Brain pericyte (primary cell): ENCODE results near the gene ELMO3.

ENCODE experiments used
- DNase-seq: peaks from one replicate; pipeline ENCODE4 v3.0.0-alpha.2; 2012; ENCODE audit warnings: low read depth, low spot score

Gene ELMO3, protein sequence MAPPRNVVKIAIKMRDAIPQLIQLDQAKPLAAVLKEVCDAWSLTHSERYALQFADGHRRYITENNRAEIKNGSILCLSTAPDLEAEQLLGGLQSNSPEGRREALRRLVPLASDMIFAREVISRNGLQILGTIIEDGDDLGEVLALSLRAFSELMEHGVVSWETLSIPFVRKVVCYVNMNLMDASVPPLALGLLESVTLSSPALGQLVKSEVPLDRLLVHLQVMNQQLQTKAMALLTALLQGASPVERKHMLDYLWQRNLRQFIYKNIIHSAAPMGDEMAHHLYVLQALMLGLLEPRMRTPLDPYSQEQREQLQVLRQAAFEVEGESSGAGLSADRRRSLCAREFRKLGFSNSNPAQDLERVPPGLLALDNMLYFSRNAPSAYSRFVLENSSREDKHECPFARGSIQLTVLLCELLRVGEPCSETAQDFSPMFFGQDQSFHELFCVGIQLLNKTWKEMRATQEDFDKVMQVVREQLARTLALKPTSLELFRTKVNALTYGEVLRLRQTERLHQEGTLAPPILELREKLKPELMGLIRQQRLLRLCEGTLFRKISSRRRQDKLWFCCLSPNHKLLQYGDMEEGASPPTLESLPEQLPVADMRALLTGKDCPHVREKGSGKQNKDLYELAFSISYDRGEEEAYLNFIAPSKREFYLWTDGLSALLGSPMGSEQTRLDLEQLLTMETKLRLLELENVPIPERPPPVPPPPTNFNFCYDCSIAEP

DNA sequence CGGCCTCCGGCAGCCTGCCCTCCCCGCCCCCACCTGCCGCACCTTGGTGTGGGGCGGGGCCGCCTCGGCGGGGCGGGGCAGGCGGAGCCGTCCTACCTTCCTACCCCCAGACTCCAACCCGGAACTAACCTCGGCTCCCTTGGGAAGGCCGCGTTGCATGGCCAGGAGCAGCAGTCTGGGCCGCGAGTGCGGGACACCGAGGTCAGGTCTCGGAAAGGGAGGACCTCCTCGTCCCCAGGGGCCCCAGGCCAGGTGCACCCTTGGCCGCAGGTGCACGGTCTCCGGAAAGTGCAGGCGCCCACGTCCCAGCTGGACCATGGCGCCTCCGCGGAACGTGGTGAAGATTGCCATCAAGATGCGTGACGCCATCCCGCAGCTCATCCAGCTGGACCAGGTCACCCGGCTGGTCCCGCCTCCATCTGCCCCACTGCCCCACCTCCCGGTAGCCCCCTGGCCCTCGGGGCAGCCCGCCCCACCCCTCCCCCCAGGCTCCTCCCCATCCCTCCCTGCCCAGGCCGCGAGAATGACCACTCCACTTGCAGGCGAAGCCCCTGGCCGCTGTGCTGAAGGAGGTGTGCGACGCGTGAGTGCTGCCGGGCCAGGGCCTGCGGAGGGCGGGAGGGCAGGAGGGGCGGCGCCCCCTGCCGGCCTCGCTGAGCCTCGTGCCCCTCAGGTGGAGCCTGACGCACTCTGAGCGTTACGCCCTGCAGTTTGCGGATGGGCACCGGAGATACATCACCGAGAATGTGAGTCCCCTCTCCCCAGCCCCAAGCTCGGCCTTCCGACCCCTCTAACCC is at the start of gene ELMO3:
Gene ELMO3 (plus strand): TSS at position 121 of the 797 bp plus-strand sequence. CDS start 196 bp downstream, at position 317.
- DNase-seq, result no peak

DNA sequence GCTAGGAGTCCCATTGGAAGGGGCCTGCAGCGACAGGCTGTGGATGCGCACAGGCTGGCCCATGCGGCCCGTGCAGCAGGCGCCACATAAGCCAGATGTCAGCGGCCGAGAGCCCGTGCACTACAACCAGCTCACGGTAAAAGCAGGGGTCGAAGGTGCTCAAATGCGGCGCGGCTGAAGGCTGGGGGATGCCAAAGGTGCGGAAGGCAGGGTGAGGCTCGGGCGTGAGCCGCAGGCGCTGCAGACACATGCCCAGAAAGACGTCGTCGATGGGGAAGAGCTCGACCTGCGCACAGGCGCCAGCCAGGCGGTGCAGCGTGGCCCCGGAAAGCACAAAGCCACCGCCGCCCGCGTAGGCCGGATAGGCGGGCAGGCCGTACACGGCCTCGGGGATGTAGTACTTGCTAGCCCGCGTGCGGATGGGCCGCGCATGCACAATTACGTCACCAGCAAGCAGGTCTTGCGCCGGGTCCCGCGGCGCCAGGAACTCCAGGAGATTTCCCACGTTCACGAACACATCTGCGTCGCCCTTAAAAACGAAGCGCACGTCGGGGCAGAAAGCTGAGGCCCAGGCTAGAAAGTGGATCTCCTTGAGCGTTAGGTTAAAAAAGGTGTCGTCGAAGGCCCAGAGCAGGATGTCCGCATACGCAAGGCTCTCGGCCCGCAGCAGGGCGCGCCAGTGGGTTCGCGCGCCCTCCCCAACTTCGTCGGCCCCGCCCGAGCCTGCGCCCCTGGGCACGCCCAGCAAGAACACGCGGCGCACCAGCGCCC is 49.5 kb upstream of the ELMO3 start:
- DNase-seq, result no peak

DNA sequence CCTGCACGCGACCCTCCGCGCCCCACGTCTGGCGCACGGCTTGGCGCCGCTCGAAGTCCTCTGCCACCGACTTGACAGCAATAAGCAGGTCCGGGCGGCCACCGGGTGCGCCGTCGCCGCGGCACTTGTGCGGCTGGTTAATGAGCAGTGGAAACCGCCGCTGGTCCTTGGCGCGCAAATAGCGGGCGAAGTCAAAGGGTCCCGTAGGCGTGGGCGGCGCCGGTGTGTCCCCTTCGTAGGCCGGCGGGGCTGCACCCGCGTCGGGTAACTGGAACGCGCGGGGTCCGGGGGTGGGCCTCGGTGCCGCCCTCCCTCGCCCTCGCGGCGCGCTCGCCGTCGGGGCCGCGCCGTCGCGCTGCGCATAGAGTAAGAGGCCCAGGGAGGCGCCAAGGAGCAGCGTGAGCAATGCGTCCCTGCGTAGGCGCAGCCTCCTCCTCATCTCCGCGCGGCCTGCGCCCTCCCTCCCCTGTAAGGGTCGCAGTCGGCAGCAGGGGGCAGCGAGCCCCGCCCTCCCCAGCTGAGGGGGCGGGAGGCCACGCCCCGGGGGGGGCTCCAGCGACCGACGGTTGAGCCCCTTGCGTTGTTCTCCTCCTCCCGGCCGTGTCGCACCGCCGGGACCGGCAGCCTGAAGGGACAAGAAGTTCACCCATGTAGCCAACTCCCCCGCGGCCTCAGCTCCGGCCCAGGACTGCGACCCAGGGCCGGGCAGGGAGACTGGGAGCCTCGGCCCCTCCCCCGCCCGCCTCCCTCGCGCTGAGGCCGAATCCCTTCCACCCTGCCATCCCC is 48.7 kb upstream of the ELMO3 start:
- no peak for DNase-seq

DNA sequence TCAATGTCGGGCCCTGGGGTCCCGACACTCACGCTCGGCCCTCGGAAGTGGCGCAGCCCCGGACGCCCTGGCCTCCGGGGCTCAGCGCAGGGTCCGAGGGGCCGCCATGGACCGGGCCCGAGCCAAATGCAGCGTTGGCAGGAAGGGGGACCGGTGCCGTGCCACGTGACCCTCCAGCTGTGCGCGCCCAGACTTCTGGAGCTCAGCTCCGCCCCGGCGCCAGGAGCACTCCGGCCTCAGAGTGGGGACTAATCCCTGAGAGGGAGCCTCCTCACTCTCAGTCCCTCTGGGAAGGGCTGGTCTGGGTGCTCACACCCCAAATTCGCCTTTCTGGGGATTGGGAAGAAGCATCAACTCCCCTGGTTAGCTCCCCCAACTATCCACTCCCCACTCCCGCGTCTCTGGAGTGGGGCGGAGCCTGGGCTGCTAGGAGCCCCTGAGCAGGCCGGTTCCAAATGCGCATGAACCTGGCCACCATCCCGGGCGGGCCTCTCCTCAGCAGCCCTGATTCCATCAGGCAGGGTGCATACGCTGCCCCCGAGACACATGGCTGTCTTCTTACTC is 48.0 kb upstream of the ELMO3 start, which contains the start of gene B3GNT9:
Gene B3GNT9 (minus strand): TSS at position 166 of the 564 bp plus-strand sequence. CDS start 513 bp downstream, outside the sequence.
- no peak for DNase-seq

DNA sequence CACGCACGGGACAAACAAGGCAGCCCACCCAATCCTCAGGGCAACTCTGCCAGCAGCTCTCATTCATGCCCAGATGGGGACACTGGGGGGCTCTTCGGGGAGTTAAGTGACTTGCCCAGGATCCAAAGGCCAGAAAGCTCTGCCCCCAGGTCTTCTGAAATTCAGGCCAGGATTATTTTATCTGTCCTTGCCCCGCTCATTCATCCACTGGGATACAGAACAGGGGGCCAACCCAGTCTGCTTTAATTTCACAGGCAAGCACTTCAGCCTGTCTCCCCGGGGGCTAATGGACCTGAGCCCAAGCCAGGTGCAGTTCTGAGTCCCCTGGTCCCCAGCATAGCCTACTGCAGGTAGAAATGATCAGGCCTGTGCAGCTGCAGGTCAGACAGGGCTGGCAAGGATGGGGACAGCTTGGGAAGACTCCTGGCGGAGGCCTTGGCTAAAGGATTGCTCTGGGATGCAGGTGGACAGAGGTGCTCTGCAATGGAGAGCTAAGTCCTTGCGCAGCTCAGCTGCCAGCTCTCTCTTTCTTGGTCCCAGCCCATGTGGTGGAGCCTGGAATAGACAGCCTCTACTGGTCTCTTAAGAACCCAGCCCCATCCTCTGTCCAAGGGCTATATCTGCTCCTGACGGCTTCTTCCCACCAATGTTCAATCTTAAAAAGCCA is 47.4 kb upstream of the ELMO3 start:
- DNase-seq, result no peak

DNA sequence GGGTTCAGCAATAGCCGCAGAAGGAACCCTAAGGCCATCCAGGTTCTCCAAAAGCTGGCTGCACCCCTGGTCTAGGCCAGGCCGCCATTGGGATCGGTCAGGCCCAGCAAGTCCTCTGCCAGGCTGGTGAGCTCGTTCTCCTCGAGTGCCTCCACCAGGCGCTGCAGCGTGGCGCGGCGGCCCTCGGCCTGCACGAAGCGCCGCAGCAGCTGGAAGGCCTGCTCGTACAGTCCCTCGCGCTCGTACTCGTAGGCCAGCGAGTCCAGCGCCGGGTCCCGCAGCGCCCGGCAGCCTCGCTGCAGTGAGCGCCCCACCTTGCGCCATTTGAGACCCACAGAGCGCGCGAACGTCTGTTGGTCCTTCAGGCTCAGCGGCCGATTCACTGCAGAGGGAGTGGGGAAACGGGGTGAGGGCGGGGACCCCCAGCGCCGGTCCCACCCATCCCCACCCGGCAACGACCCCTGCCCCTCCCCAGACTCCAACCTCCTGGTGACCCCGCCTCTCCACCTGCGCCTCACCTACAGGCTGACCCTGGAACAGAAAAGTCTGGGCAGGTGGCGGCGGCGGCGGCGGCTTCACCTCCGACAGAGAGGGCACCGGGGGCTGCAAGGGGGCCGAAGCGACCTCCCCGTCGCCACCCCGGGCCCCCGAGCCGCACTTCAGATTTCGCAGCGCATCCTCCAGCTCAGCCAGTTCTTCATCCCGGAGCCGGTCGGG is 44.2 kb upstream of the ELMO3 start:
- DNase-seq, result no peak

DNA sequence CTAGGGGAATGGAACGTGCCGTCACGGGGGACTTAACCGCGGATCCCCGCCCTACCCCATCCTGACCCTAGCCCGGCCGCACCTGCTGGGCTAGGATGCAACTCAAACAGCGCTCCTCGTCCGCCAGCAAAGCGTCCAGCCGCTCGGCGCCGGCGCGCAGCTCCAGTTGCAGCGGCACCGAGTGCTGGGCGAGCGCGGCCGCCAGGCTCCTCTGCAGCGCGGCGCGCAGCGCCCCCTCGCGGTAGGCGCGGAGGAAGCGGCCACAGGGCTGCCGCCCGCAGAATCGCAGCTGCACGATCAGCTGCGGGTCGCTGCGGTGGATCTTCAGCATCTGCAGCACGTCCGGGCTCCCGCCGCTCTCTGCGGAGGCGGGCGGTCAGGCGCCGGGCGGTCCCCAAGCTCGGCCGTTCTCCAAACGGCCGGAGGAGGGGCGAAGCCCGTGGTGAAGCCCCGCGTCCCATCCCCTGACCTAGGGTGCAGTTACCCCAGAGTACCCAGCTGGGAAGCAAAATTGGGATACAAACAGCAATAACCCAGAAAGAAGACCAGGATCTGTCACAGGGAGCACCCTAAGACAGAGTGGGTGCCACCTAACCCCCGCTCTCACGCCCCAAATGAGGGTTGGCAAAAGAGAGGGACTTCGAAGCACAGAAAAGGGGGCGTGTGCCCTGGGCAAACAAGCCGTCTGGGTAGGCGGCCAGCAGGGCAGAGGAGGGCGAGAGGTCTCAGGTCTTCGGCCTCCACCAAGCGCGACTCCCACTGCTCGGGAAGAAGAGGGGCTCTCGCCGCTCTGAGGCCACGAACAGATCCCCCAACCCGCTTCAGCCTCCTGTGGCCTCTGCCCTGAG is 43.4 kb upstream of the ELMO3 start:
- no peak for DNase-seq

DNA sequence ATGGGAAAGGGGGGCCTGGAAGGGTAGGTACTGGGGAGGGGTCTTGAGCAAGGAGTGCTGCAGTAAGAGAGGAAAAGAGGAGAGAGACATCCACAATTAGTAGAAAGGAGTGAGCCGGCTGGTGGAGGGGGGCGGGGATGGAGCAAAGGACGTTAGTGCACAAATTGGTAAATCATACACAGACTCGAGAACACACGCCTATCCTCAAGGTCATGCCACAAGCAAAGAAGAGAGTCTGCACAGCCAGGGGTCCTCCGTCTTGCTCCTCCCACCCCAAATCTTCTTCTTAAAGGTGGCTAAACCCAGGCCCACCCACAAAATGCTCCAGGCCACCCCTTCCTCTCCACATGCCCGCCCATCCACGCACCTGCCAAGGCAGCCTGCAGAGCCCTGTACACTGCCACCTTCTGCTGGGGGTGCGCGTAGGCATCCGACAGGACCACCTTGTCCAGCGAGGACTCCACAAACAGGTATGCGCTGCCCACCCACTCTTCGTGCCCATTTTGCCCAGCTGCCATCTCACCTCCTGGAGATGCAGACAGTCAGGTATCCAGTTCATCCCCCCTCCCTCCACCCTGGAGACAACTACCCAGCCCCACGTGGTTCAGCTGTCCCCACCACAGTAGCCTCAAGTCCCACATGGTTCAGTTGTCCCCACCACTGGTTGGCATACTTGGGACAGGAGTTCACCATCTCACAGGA is 42.6 kb upstream of the ELMO3 start:
- no peak for DNase-seq

DNA sequence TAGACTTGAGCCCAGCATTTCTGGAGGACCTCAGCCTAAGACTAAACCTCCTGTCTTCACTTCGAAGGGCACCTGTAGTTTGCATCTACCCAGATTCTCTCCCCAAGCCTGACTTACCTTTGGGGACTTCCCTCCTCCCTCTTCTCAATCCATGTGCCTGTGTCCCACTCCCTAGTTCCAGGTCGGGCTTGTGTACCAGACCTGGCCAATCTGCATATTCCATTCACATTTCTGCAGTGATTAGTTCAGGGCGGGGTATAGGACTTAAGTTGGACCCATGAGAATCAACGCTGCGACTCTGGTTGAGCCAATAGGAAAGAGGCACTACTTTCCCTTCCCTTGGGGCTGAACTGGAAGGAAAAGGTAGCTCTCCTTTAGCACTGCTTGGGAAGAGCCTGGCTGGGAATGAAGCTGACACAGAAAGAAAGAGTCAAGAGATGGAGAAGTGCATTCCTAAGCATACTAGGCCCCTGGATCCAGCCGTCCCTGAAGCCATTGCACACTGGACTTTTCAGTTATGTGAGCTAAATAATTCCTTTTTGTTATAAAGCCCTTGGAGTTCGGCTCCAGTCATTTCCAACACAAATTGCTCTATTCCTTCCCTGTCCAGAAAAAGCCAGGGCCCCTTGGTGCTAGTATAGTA is 41.7 kb upstream of the ELMO3 start:
- no peak for DNase-seq

DNA sequence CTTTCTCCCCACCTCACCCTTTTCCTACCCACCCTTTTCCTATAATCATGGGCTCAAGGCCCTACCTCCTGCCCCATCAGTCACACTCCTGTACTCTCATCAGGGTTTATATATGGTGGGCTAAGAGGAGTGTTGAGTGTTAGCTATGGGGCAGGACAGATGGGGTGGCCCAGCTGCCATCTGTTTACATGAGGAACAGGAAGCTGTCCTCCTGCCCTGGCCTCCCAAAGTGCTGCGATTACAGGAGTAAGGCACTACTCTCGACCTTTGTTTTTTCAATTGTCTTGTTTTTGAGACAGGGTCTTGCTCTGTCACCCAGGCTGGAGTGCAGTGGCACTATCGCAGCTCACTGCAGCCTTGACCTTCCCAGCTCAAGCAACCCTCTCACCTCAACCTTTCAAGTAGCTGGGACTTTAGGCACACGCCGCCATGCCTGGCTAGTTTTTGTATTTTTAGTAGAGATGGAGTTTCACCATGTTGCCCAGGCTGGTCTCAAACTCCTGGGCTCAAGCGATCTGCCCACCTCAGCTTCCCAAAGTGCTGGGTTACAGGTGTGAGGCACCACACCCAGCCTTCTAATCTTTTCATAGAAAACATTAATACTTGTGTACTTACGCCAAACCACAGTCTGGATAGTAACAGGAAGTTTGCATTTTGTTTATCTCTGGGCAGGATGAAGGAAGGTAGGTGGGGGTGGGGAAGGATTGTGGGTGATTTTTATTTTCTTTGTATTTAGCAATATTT is 40.9 kb upstream of the ELMO3 start:
- no peak for DNase-seq

DNA sequence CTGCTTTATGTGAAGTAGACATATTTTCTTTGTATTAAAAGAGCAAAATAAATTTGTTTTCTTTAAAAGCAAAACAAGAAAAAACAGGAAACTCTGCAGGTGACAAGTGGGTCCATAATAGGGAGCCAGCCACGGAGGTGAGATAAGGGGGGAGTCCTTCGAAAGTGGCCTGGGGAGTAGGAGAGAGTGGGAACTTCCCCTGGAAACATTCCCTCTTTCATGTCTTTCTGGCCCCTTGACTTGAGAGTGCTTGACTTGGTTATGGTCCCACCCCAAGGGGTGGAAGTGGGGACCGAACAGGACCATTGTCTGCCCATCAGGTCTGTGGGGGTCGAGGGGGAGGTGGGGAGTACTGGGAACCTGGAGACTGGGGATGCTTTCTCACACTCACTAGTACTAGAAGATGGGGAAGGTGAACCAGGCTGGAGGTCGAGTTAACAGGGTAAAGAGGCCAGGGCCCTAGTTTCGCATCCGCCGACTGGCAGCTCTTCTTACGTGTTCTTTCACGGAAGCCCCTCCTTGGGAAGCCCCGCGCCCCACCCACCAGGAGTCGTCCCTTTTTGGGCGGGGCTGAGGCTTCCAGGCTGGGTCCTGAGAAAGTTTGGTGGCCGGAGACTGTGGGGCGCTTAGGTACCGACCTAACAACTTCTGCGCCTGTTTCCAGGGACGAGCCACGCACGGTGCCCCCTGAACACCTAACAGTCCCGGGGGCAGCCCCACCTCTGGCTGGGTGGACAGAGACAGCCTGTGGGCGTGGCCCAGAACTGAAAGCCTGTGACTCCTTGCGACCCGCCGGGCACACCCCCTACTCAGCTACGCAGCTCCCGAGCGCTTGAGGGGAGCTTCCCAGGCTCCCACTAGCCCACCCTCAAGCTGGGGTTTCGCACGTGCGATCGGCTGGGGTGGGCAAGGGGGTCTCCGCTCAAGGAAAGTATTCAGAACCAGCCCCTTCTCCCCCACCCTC is 40.0 kb upstream of the ELMO3 start:
- DNase-seq, result no peak

DNA sequence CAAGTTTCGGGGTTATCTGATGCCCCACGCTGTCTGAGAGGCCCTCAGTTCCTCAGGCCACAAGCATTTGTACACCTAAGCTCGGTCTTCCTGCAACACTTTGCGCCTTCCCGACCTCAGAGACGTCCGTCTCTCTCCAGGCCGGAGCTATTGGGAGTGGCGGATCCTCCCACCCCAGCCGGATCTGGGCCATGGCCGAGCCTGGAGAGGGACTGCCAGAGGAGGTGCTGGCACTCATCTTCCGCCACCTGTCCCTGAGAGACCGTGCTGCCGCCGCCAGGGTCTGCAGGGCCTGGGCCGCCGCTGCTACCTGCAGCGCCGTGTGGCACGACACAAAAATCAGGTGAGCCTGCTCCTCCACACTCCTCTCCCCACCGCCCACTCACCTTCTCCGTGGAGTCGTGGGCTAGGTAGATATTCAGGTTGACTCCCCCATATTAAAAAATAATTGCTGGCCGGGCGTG is 37.3 kb upstream of the ELMO3 start:
- DNase-seq, result no peak

DNA sequence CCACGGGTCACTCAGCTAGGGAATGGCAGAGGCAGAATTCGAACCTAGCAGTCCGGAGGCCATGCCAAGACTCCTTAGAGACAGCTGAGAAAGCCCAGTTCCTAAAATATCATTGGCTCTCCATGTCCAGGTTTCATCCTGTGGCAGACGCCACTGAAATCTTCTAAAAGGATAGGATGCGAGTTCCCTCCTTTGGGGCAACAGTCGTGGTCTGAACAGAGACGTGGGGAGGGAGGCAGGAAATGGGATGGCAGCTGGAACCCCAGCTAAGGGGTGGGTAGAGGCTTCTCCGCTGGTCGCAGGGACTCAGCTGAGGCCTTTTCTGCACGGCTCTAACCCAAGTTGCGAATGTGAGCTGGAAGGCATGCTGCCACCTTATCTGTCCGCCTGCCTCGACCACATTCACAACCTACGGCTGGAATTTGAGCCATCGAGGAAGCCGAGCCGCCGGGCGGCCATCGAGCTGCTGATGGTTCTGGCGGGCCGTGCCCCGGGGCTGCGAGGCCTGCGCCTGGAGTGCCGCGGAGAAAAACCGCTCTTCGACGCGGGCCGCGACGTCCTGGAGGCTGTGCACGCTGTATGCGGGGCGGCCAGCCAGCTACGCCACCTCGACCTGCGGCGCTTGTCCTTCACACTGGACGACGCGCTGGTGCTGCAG is 36.3 kb upstream of the ELMO3 start:
- no peak for DNase-seq
